NCI-H1417 treated with DMSO at 0.1 percent for 48 hours (cell line): Measurements from ENCODE around the gene PPIP5K1.
"Not testable (repeated sequence)": the region's sequence is repeated elsewhere in the genome, so short reads cannot be mapped to it uniquely, and the experiment has no call there.

Experiments used
- DNase-seq: peaks from one replicate; lab custom pipeline; 2025; lab: John Stamatoyannopoulos, UW

PPIP5K1 gene

GRCh38 chr15:43544266-43544665, 45.7 kb downstream of the PPIP5K1 start:
- DNase-seq: no peak

- no peak for DNase-seq
Measured at GRCh38 chr15:43541785-43542184, 48.2 kb downstream of the PPIP5K1 start.

DNA sequence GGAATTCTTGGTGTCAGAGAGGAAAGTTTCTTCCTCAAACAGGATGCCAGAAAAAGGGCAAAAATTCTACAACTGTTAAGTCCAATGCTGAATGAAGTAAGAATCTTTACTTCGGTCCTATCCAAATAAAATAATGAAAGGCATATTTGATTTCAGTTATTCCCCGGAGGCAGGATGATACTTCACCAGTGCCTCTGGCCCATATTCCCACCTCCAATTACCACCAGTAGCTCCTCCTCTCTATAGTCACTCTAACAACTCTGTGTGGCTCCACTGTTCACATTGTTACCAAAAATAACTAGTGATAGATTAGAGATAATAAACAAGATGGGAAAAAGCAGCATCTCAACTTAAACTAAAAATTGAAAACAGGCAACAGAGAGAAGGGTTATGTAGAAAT, 51.9 kb downstream of the PPIP5K1 start:
- DNase-seq: no peak

DNA sequence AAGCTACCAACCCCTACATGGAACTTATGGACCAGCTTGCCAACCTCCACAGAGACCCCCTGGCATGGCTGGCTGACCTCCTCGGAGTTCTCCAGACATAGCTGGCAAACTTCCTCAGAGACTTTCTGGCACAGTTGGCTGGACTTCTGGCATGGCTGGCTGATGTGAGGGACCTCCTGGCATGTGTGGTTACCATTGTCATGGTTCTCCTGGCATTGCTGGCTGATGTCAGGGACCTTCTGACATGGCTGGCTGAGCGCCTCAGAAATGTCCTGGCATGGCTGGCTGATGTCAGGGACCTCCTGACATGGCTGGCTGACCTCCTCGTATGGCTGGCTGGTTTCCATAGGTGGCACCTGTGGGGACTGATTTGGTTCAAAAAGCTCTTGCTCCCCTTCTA, 55.1 kb downstream of the PPIP5K1 start:
- no peak for DNase-seq

GRCh38 chr15:43532826-43533225, 57.2 kb downstream of the PPIP5K1 start:
- DNase-seq: not testable (repeated sequence)

DNA sequence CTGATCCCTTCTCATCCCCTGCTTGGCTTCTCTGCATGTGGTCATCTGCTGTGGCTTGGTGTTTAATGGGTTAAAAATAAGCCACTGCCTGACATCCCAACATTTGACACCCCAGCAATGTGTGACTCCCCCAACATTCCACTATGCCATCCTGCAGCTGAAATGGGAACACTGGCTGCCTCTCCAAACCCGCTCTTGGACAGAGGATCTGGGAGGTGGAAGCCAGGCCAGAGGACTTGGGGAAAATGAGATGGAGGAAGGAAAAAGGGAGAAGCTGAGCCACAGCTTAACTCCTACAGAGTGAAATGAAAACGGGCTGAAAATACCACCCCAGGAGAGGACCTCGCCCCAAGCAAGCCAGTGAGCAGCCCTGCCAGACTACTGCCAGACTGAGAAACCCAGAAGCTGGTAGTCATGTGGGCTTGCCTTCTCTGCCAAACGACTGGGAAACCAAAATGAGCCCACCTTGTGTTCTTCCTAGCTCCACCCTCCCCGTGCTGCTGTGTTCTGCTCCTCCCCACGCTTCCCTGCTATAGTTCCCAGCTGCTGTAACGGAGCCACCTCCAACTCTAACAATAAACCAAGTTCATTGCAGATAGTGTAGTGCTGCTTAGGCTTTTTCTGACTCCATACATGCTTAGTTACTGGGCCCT, 58.9 kb downstream of the PPIP5K1 start:
- DNase-seq: no peak

DNA sequence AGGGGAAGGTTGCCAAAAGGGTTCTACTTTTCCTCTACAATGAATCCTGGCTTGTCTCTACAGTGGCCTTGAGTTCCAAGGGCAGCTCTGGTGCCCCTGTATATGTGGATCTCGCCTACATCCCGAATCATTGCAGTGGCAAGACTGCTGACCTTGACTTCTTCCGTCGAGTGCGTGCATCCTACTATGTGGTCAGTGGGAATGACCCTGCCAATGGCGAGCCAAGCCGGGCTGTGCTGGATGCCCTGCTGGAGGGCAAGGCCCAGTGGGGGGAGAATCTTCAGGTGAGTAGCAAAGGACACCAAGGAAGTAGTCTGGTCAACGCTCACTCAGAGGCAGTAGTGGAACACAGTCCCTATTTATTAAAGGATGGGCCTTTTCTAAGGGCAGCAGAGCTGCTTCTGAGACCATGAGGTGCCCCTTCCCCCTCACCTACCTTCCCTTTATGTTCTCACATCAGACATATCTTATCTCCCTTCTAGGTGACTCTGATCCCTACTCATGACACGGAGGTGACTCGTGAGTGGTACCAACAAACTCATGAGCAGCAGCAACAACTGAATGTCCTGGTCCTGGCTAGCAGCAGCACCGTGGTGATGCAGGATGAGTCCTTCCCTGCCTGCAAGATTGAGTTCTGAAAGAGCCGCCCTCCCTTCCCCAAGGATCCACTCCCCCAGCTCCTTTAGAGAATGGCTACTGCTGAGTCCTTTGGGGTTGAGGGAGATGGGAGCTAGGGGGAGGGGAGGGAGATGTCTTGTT, 60.2 kb downstream of the PPIP5K1 start:
- DNase-seq: no peak

- DNase-seq: no peak
Measured at GRCh38 chr15:43529141-43529540, 60.9 kb downstream of the PPIP5K1 start.

DNA sequence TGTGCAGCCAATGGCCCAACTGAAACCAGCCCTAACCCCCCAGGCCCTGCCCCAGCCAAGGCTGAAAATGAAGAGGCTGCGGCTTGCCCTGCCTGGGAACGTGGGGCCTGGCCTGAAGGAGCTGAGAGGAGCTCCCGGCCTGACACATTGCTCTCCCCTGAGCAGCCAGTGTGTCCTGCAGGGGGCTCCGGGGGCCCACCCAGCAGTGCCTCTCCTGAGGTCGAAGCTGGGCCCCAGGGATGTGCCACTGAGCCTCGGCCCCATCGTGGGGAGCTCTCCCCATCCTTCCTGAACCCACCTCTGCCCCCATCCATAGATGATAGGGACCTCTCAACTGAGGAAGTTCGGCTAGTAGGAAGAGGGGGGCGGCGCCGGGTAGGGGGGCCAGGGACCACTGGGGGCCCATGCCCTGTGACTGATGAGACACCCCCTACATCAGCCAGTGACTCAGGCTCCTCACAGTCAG, 61.4 kb downstream of the PPIP5K1 start:
- no peak for DNase-seq

GRCh38 chr15:43527802-43528541, 62.0 kb downstream of the PPIP5K1 start:
- no peak for DNase-seq

DNA sequence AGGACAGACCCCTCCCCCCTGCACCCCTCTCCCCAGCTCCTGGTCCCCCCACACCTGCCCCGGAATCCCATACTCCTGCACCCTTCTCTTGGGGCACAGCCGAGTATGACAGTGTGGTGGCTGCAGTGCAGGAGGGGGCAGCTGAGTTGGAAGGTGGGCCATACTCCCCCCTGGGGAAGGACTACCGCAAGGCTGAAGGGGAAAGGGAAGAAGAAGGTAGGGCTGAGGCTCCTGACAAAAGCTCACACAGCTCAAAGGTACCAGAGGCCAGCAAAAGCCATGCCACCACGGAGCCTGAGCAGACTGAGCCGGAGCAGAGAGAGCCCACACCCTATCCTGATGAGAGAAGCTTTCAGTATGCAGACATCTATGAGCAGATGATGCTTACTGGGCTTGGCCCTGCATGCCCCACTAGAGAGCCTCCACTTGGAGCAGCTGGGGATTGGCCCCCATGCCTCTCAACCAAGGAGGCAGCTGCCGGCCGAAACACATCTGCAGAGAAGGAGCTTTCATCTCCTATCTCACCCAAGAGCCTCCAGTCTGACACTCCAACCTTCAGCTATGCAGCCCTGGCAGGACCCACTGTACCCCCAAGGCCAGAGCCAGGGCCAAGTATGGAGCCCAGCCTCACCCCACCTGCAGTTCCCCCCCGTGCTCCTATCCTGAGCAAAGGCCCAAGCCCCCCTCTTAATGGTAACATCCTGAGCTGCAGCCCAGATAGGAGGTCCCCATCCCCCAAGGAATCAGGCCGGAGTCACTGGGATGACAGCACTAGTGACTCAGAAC, 62.8 kb downstream of the PPIP5K1 start:
- no peak for DNase-seq

- DNase-seq: no peak
Measured at GRCh38 chr15:43526261-43526930, 63.6 kb downstream of the PPIP5K1 start.

DNA sequence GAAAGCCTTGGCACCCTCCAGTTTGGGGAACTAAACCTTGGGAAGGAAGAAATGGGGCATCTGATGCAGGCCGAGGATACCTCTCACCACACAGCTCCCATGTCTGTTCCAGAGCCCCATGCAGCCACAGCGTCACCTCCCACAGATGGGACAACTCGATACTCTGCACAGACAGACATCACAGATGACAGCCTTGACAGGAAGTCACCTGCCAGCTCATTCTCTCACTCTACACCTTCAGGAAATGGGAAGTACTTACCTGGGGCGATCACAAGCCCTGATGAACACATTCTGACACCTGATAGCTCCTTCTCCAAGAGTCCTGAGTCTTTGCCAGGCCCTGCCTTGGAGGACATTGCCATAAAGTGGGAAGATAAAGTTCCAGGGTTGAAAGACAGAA, 64.9 kb downstream of the PPIP5K1 start:
- no peak for DNase-seq

- DNase-seq: no peak
Measured at GRCh38 chr15:43524254-43524845, 65.7 kb downstream of the PPIP5K1 start.

- no peak for DNase-seq
Measured at GRCh38 chr15:43523646-43524045, 66.4 kb downstream of the PPIP5K1 start.

- no peak for DNase-seq
Measured at GRCh38 chr15:43522247-43522646, 67.8 kb downstream of the PPIP5K1 start.

DNA sequence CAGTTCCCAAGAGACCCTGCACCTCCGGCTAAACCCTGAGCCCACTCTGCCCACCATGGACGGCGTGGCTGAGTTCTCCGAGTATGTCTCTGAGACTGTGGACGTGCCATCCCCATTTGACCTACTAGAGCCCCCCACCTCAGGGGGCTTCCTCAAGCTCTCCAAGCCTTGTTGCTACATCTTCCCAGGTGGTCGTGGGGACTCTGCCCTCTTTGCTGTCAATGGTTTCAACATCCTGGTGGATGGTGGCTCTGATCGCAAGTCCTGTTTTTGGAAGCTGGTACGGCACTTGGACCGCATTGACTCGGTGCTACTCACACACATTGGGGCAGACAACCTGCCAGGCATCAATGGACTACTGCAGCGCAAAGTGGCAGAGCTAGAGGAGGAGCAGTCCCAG, 68.6 kb downstream of the PPIP5K1 start:
- no peak for DNase-seq

DNA sequence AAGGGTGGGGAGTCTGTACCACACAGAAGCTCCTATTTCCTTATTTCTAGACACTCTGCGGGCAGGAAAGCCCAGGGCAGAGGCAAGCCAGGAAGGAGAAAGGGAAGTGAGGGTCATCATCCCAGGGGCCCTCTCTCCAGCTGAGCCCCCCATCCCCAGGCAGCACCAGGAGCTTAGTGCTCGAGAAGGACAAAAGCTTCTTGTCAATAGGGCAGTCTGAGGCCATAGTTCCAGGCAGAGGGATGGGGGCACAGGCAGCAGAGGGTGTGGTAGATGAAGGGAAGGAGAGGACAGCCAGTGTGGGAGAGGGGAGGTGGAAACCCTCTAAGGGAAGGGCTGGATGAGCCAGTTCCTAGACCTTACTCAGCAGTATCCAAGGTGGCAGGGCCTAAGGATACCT, 69.9 kb downstream of the PPIP5K1 start:
- no peak for DNase-seq

DNA sequence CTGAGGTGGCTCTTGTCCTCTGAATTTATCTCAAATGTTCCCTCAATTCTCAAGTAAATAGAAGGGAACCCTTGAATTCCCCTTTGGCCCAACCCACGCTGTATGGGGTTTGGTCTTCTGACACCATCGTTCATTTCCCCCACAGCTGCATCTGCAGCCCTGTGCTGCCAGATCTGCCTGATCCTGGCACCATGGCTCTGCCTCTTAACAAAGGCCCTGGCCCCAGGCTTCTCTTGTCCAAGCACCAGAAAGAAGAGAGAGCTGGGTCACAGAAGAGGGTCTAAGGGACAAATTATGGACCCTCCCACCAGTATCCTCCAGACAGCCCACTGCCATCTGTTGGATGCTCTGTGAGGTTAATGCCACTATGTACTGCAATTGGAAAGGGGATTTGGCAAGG, 70.8 kb downstream of the PPIP5K1 start:
- DNase-seq: no peak

- DNase-seq: no peak
Measured at GRCh38 chr15:43518197-43518761, 71.7 kb downstream of the PPIP5K1 start.
